ENCODE data around the gene PLVAP. TPM values are rescaled to one million over a fixed set of nuclear protein-coding genes. Genes with fewer than 3 reads are reported as not detected.

Gene PLVAP
- total and polyA plus RNA-seq, 2 donors (not counting 3 experiments of a cell fraction or from before 2014, with no cell fraction given) = 5.7 to 16.9 TPM

DNA sequence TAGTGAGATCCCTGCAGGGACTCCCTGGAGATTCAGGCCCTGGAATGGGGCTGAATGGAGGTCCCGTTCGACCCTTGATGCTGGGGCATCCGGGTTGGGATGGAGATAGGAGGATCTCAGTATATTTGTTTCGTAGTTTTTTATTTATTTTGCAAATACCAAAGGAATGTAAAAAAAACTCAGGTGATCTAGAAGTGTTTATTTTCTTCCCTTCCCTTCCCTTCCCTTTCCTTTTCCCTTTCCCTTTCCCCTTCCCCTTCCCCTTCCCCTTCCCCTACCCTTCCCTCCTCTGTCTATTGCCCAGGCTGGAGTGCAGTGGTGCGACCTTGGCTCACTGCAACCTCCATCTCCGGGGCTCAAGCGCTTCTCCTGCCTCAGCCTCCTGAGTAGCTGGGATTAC is 35.3 kb downstream of the PLVAP start:
- no peaks in the 10 kb centered on the region for H3K9me3 ChIP-seq (replicated peaks; ENCODE audit: control insufficient read depth, insufficient read depth, low read length)
- H3K4me2 ChIP-seq (ENCODE audit: insufficient read depth, low read length) = no peak overlapping the region
- no peaks in the 10 kb centered on the region for H3K9me1 ChIP-seq (replicated peaks; ENCODE audit: control insufficient read depth, extremely low read depth, insufficient read depth, low read length)
- H2AFZ ChIP-seq (ENCODE audit: low read depth, low read length) = no peak overlapping the region
- peaks cover 4% of the 10 kb centered on the region for H3K79me2 ChIP-seq (ENCODE audit: control insufficient read depth, insufficient read depth, low read length)
- no peaks in the 10 kb centered on the region for H4K20me1 ChIP-seq (replicated peaks; ENCODE audit: control insufficient read depth, extremely low read depth, insufficient read depth, low read length)
- no peaks in the 10 kb centered on the region for H3K27me3 ChIP-seq (ENCODE audit: control insufficient read depth in 2 of 2, insufficient read depth in 2 of 2, low read length in 2 of 2)
- no peak overlapping the region for H3K9ac ChIP-seq (replicated peaks; ENCODE audit: extremely low read depth, insufficient read depth, low read length)
- no peaks in the 10 kb centered on the region for H3K36me3 ChIP-seq (ENCODE audit: control insufficient read depth in 2 of 2, extremely low read depth in 1 of 2, insufficient read depth in 2 of 2, low read length in 2 of 2)
- DNase-seq (ENCODE audit: low read depth, low spot score) = no peak
- TF ChIP-seq GATA2 (IDR thresholded peaks at IDR 0.05; ENCODE audit: insufficient read depth, insufficient read length, low read depth, low read length) (no peak), POLR2AphosphoS5 (IDR thresholded peaks at IDR 0.05; ENCODE audit: insufficient read depth, low read depth, low read length) (no peak), MYC (IDR thresholded peaks at IDR 0.05; ENCODE audit: low read depth, low read length) (no peak), JUN (IDR thresholded peaks at IDR 0.05; ENCODE audit: borderline replicate concordance, insufficient read depth, insufficient read length, low read depth) (no peak), POLR2A (IDR thresholded peaks at IDR 0.05; ENCODE audit: low read depth, low read length) (no peak), FOS (IDR thresholded peaks at IDR 0.05; ENCODE audit: borderline replicate concordance, insufficient read depth, low read length) (no peak), EZH2 (IDR thresholded peaks at IDR 0.05; ENCODE audit: borderline replicate concordance, low read depth, low read length, severe bottlenecking) (no peak)
- TF ChIP-seq, protein P1, sequence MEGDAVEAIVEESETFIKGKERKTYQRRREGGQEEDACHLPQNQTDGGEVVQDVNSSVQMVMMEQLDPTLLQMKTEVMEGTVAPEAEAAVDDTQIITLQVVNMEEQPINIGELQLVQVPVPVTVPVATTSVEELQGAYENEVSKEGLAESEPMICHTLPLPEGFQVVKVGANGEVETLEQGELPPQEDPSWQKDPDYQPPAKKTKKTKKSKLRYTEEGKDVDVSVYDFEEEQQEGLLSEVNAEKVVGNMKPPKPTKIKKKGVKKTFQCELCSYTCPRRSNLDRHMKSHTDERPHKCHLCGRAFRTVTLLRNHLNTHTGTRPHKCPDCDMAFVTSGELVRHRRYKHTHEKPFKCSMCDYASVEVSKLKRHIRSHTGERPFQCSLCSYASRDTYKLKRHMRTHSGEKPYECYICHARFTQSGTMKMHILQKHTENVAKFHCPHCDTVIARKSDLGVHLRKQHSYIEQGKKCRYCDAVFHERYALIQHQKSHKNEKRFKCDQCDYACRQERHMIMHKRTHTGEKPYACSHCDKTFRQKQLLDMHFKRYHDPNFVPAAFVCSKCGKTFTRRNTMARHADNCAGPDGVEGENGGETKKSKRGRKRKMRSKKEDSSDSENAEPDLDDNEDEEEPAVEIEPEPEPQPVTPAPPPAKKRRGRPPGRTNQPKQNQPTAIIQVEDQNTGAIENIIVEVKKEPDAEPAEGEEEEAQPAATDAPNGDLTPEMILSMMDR (IDR thresholded peaks at IDR 0.05; ENCODE audit: extremely low read depth in 1 of 2, insufficient read depth in 1 of 2, low read depth in 1 of 2, low read length in 2 of 2) = no peak
- TF ChIP-seq, protein P2, sequence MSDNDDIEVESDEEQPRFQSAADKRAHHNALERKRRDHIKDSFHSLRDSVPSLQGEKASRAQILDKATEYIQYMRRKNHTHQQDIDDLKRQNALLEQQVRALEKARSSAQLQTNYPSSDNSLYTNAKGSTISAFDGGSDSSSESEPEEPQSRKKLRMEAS (IDR thresholded peaks at IDR 0.05; ENCODE audit: insufficient read depth, insufficient read length) = no peak
- H3K27ac ChIP-seq (ENCODE audit: insufficient read depth, low read depth, low read length) = no peak overlapping the region
- CTCF ChIA-PET = interaction anchor here (3.8 kb wide), 1 partner anchor 44 kb away, joined by 18 read pairs; no protein-coding TSS in a partner anchor
- FAIRE-seq = no peak
- H3K4me1 ChIP-seq (ENCODE audit: control insufficient read depth, extremely low read depth, insufficient read depth, low read length) = peaks cover 12% of the 10 kb centered on the region
- no TSS peak for BruUV-seq (replicated peaks)
- dilution Hi-C loops (cut with MboI; ENCODE audit: extremely low pct_ligation_motif_present, low sequenced_read_pairs) = no loop called here
- POLR2A ChIA-PET = interaction anchor here (0.7 kb wide), 1 partner anchor 47 kb away, joined by 7 read pairs; no protein-coding TSS in a partner anchor
- intact Hi-C loops (cut with micrococcal nuclease) = no loop called here
- no peak overlapping the region for H3K4me3 ChIP-seq (replicated peaks in 1 of 3; ENCODE audit: insufficient read depth in 1 of 3, low read depth in 1 of 3, low read length in 3 of 3)

All from endothelial cell of umbilical vein (primary cell).